Subcutaneous preadipocyte (primary cell): ENCODE results near the gene H19. TPM values are rescaled to one million over a fixed set of nuclear protein-coding genes. Genes with fewer than 3 reads are reported as not detected.

Source experiments
- small RNA-seq: library from RNA; depleted of rRNA; stranded (forward); fragments of <200 nt; gene quantifications from one replicate; pipeline ENCODE3, GENCODE V24; 2012
- total RNA-seq: library from RNA; depleted of rRNA; stranded (reverse); fragments of >200 nt; gene quantifications from 2 replicates; pipeline ENCODE4 v1.2.3, GENCODE V29; 2012

H19 gene
- 3.1 and 40.4 TPM in 2 replicates for total RNA-seq

GRCh38 chr11:1997755-1998154, at the start of gene H19:
TSS of gene H19 (minus strand) at chr11:1997842.

DNA sequence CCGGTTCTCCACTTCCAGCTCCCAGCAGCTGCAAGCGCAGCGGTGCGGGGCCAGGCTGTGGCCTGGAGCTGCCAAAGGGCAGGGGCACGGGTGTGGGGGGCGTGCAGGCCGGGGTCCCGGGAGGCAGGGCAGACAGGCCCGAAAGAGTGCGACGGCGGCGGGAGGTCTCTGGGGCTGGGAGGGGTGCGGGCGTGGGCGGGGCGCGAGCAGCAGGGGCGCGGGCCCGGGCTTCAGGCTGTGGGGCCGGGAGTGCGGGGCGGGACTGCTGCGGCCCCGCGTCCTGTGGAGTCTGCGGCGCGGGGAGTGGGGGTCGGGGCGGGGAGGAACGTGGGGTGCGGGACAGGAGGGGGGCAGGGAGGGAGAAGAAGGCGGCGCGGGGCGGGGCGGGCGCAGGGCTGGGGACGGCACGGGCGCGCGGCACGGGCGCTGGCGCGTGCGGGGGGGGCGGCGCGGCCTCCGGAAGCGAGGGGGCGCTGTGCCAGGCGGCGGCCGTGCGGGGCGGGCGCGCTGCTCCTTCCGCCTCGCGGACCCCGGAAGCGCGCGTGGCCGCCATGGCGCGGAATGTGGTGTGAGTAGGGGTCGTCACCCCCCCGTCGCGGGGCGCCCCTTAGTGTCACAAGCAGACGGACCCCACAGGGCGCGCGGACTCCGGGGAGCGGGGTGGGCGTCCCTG, 50.7 kb downstream of the H19 start, which contains the start of gene MRPL23:
MRPL23 (plus strand) TSS at position 521 of the 673 bp plus-strand sequence; CDS start at position 552, 31 bp downstream.

Small RNAs within 50 kb of the gene (small RNA-seq; reads per million reads assigned to genes)
- gene RF01972 (not detected), gene RF01973 (not detected)

Other genes with a start within 250 kb of the H19 start
- 0.73 and 2.2 TPM in 2 replicates for gene IFITM10, start 247.2 kb downstream of the H19 start, total RNA-seq
- 138 TPM in 2 replicates for gene CTSD, start 233.9 kb downstream of the H19 start, total RNA-seq
- gene SYT8, start 162.9 kb downstream of the H19 start, total RNA-seq: not detected in 2 replicates
- not detected in 2 replicates for gene TNNI2, start 158.9 kb downstream of the H19 start, total RNA-seq
- 94.2 and 131 TPM in 2 replicates for gene LSP1, start 144.8 kb downstream of the H19 start, total RNA-seq
- not detected in 2 replicates for gene PRR33, start 105.9 kb downstream of the H19 start, total RNA-seq
- gene TNNT3, start 78.1 kb downstream of the H19 start, total RNA-seq: 0.37 TPM in 1 of 2 replicates, not detected in the other
- 106 and 132 TPM in 2 replicates for gene MRPL23, start 50.5 kb downstream of the H19 start, total RNA-seq
- gene IGF2, start 141.5 kb upstream of the H19 start, total RNA-seq: 0.37 and 0.59 TPM in 2 replicates
- gene INS, start 163.4 kb upstream of the H19 start, total RNA-seq: not detected in 2 replicates
- gene TH, start 174.0 kb upstream of the H19 start, total RNA-seq: not detected in 2 replicates